Measurements from ENCODE around the gene KIF20A. TPM values are rescaled to one million over a fixed set of nuclear protein-coding genes. Genes with fewer than 3 reads are reported as not detected.

The KIF20A gene
- total RNA-seq, 1 donor from 2014 or later, result not detected

DNA sequence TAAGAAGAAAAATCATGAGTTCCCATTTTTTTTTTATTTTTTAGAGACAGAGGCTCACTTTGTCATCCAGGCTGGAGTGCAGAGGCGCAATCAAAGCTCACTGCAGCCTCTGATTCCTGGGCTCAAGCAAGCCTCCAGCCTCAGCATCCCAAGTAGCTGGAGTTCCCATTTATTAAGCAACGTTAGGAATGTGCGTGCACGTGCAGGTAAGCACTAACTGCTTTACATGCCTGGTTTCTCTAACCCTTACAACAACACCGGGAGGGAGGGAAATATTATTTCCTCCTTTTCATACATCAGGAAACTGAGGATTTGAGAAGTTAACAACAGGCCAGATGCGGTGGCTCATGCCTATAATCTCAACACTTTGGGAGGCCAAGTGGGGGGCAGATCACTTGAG, 50.5 kb downstream of the KIF20A start:
- TF ChIP-seq, protein P1, sequence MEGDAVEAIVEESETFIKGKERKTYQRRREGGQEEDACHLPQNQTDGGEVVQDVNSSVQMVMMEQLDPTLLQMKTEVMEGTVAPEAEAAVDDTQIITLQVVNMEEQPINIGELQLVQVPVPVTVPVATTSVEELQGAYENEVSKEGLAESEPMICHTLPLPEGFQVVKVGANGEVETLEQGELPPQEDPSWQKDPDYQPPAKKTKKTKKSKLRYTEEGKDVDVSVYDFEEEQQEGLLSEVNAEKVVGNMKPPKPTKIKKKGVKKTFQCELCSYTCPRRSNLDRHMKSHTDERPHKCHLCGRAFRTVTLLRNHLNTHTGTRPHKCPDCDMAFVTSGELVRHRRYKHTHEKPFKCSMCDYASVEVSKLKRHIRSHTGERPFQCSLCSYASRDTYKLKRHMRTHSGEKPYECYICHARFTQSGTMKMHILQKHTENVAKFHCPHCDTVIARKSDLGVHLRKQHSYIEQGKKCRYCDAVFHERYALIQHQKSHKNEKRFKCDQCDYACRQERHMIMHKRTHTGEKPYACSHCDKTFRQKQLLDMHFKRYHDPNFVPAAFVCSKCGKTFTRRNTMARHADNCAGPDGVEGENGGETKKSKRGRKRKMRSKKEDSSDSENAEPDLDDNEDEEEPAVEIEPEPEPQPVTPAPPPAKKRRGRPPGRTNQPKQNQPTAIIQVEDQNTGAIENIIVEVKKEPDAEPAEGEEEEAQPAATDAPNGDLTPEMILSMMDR (IDR thresholded peaks at IDR 0.05), result no peak
- Histone ChIP-seq H3K36me3 (no peaks in the 10 kb centered on the region), H3K27ac (no peak overlapping the region), H3K4me1 (no peaks in the 10 kb centered on the region), H3K4me3 (no peak overlapping the region), H3K9me3 (peaks cover 0 to 3% of the 10 kb centered on the region in 2 donors), H3K27me3 (no peaks in the 10 kb centered on the region)
- no peak for DNase-seq (ENCODE audit: low spot score in 2 of 2)
- intact Hi-C loops (cut with DNase I), result no loop called here

DNA sequence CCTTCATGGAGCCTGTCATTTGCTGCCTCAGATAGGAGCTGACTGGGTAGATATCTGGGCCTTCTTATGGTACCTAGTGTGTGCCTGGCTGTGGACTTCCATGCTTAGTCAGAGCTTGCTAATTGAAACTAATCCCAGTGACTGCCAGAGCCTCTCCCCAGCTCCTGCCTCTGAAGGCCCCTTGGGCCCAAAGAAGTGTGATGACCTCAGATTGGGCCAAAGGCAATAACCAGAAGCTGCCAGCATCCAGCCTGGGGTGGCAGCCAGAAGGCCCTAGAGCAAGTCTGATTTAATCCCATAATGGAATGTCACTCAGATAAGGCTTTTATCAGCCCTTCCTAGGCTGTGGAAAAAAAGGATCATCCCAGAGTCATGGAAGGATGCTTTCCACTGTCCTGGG, 51.3 kb downstream of the KIF20A start:
- intact Hi-C loops (cut with DNase I), result no loop called here
- no peak overlapping the region for H3K27ac ChIP-seq
- H3K4me1 ChIP-seq, result no peaks in the 10 kb centered on the region
- TF ChIP-seq, protein P1 (IDR thresholded peaks at IDR 0.05), result no peak
- peaks cover 0 to 3% of the 10 kb centered on the region in 2 donors for H3K9me3 ChIP-seq
- no peaks in the 10 kb centered on the region for H3K27me3 ChIP-seq
- no peak for DNase-seq (ENCODE audit: low spot score in 2 of 2)
- H3K36me3 ChIP-seq, result no peaks in the 10 kb centered on the region
- no peak overlapping the region for H3K4me3 ChIP-seq

DNA sequence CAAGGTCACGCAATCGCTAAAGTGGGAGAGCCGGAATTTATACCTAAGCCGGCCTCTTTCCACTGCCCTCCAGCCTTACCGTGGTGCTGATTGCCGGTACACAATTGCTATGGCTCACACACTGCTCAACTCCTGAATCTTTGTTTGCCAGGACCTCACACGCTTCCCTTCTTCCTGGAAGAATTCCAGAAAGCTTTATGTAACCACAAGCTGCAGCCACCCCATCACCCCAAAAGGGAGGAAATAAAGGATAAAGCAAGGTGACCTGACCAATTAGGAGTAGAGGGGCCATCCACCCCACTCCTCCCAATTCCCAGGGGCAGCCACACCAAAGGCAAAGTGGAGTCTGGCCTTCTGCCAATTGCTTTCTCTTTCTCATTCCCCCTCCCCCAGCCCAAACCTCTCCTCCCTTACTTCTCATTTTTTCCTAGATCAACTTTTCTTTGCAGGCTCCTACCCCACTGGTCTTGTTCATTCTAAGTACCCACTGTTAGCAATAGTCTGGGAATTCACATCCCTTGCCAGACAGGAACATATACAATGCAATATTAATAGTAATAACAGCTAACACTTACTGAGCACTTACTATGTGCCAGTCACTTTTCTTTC, 52.2 kb downstream of the KIF20A start:
- Histone ChIP-seq H3K4me1 (no peaks in the 10 kb centered on the region), H3K27me3 (no peaks in the 10 kb centered on the region), H3K27ac (no peak overlapping the region), H3K4me3 (no peak overlapping the region), H3K9me3 (peaks cover 0 to 3% of the 10 kb centered on the region in 2 donors), H3K36me3 (no peaks in the 10 kb centered on the region)
- intact Hi-C loops (cut with DNase I), result no loop called here
- TF ChIP-seq, protein P1 (IDR thresholded peaks at IDR 0.05), result no peak
- no peak for DNase-seq (ENCODE audit: low spot score in 2 of 2)

DNA sequence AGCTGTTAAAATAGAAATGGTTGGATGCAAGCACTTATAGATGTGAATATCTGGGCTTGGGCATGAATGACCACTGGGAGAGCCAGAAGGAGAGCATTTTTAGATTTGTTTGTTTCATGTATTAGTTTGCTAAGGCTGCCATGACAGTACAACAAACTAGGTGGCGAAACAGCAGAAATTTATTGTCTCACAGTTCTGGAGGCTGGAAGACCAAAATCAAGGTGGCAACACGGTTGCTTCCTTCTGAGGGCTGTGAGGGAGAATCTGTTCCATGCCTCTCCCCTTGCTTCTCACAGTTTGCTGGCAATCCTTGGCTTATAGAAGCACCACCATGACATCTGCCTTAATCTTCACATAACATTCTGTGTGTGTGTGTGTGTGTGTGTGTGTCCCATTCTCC, 54.4 kb downstream of the KIF20A start:
- Histone ChIP-seq H3K27me3 (no peaks in the 10 kb centered on the region), H3K27ac (no peak overlapping the region), H3K4me3 (no peak overlapping the region), H3K4me1 (no peaks in the 10 kb centered on the region), H3K36me3 (no peaks in the 10 kb centered on the region), H3K9me3 (no peaks in the 10 kb centered on the region)
- intact Hi-C loops (cut with DNase I), result no loop called here
- TF ChIP-seq, protein P1 (IDR thresholded peaks at IDR 0.05), result no peak
- DNase-seq (ENCODE audit: low spot score in 2 of 2), result no peak

DNA sequence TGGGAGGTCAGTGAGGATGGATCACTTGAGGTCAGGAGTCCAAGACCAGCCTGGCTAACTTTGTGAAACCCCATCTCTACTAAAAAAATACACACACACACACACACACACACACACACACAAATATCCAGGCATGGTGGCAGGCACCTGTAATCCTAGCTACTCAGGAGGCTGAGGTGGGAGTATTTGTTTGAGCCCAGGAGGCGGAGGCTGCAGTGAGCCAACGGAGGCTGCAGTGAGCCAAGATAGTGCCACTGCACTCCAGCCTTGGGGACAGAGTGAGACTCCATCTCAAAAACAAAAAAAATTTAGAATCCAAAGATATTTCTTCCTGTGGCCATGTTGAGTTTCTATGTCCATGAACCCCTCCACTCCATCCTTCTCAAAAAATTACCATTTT, 55.7 kb downstream of the KIF20A start:
- Histone ChIP-seq H3K36me3 (no peaks in the 10 kb centered on the region), H3K27me3 (no peaks in the 10 kb centered on the region), H3K9me3 (no peaks in the 10 kb centered on the region), H3K4me1 (no peaks in the 10 kb centered on the region), H3K4me3 (no peak overlapping the region), H3K27ac (no peak overlapping the region)
- no peak for DNase-seq (ENCODE audit: low spot score in 2 of 2)
- intact Hi-C loops (cut with DNase I), result no loop called here
- TF ChIP-seq, protein P1 (IDR thresholded peaks at IDR 0.05), result no peak

Other genes starting within 250 kb of the KIF20A start
- gene FAM13B, start 146.0 kb upstream of the KIF20A start, total RNA-seq, result 19.2 TPM
- not detected for gene WNT8A, start 95.1 kb upstream of the KIF20A start, total RNA-seq
- not detected for gene NME5, start 39.7 kb upstream of the KIF20A start, total RNA-seq
- 18.8 TPM for gene BRD8, start 482 bp upstream of the KIF20A start, total RNA-seq
- 13.2 TPM for gene CDC23, start 34.2 kb downstream of the KIF20A start, total RNA-seq
- gene GFRA3, start 95.5 kb downstream of the KIF20A start, total RNA-seq, result not detected
- gene CDC25C, start 152.7 kb downstream of the KIF20A start, total RNA-seq, result not detected
- 40.0 TPM for gene FAM53C, start 159.2 kb downstream of the KIF20A start, total RNA-seq
- gene KDM3B, start 173.6 kb downstream of the KIF20A start, total RNA-seq, result 33.4 TPM

Measured in ascending aorta (tissue), 2 donors.